GM21360 (cell line): ENCODE results near the gene TANC1.
A peak's percentile ranks its signal among the peaks of the same experiment; 100 is the strongest.
"Not testable (repeated sequence)": the region's sequence is repeated elsewhere in the genome, so short reads cannot be mapped to it uniquely, and the experiment has no call there.

ENCODE experiments used
- ATAC-seq: cut with Tn5 transposase; IDR thresholded peaks from one replicate; pipeline ENCODE4 v1.9.1; 2021; ENCODE audit warnings: mild to moderate bottlenecking, moderate library complexity; ENCODE audit not compliant: unreplicated experiment

Gene TANC1

DNA sequence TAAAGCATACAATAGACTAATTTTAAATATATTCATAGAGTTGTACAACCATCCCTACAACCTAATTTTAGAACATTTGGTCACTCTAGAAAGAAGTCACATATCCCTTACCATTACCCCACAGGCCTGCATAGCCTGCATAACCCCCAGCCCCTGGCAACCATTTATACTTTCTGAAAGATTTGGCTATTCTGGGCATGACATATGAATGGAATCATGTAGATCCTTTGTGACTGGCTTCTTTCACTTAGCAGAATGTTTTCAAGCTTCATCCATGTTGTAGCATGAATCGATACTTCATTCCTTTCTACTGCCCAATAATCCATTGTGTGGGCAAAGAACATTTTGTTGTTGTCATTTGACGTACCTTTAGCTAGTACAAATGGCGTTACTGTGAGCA, 166.5 kb downstream of the TANC1 start:
- no peak for ATAC-seq

DNA sequence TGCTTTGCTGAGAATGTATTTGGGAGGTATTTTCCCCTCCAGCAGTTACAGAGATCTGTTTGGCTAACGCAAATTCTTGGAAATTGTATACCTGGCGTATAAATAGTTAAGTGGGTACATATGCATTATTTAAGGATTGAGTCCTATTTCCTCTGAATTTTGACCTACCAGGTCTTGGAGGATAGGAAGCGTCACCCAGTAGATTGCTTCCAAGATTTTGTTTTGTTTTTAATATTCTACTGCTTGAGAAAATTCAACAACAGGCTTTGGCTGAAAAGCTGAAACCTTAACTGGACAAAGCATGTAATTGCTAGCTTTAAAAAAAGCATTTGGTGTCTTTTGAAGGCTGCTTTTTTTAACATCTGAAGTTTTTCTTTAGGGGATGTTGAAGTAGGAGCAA, 168.0 kb downstream of the TANC1 start:
- ATAC-seq, result no peak

DNA sequence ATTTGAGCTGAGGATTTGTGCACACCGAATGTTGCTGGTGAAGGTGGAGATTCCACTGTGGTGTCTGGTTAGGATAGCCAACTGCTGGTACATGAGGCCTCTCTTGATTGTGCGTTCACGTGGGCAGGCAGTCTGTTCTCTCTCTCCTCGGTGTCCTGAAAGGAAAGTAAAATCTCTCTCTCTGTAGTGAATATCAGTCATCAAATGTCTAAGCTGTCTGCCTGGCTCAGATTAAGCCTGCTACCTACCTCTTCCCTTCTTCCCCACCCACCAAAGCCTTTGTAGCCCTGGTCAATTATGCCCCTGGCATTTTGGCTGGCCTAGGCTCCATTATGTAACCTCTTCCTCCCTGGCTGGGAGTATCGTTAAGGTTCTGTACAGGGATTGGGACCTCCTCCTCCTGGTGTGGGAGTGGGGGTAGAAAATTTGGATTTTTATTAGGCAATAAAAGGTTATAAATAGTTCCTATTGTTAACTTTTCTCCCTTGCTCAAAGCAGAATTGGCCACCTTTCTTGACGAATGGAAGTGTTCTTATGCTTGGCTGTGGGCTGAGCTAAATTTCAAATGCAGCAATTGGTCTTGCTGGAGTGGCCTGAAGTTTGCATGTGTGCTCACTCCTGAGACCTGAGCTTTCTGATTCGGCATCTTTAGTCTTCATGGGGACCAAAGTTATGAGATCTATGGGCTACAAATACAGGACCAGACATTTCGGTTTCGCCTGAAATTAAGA, 169.2 kb downstream of the TANC1 start:
- no peak for ATAC-seq

DNA sequence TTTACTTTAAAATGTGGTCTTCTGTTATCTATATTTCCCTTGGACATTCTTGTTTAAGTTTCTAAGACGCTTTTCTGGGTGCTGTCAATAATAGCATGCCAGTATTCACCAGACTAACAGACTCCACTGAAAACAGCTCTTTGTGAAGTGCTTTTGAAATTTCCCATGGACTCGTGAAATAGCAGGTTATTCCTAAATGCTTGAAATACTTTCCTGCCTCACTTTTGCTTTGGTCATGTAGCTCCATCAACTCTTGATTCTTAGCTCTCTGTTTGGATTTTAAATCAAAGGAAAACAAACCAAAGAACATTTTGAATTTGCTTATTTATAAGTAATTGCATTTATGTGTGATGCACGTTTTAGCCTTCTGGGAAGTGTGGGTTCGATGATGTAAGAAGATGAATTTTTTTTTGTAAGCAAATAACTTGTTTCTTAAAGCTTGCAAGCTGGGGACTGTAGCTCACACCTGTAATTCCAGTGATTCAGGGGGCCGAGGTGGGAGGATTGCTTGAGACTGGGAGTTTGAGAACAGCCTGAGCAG, 170.3 kb downstream of the TANC1 start:
- no peak for ATAC-seq

DNA sequence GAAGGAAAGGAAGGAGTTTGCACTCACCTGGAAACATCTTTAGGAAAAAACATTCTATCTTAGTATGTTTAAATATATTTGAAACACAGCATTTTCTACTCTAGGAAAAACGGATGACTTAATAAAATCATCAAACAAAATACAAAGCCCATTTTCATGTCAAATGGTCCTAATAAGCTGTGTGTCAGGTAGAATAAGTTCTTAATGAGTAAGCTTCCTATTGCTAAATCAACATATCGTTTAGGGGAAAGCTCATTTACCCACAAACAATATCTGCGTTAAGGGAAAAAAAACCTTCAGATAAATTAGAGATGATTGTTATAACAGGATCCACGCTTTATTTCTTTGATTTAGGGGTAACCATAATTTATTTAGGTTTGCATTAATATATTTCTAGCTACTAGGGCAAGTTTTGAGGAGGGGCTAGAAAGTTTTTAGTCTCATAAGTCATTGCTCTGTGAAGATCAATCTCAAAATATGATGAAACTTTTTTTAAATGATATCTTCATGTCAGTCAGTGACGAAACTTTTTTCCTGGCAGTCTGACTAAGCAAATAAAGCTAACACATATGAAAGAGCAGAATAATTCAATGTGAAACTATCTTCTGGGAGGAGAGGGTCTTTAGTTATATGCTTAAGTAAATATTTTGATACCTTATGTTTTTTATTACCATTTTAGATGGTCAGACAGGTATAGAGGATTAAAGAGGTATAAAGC, 170.9 kb downstream of the TANC1 start:
- ATAC-seq, result no peak

DNA sequence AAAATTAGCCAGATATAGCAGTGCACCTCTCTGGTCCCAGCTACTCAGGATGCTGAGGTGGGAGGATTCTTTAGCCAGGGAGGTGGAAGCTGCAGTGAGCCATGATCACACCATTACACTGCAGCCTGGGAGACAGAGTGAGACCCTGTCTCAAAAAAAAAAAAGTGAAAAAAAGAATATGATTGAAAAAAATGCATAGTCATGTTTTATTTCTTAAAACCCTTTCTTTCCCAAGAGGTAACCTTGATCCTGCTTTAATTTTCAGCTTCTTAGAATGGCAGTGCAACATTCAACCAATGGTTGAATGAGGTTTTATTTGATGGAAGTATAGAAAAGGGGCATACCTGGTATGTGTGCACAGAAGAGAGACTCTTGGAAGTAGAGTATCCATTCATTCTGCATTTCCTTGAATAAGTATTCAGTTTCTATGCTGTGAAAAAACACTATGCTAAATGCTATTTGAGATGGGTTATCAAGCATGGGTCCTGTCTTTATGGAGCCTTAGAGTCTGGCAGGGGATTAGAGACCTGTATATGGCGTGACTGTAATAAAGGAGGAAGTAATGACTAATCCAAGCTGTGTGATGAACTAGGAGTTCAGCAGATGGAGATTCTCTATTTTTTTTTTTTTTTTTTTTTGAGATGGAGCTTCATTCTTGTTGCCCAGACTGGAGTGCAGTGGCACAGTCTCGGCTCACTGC, 171.8 kb downstream of the TANC1 start:
- no peak for ATAC-seq

DNA sequence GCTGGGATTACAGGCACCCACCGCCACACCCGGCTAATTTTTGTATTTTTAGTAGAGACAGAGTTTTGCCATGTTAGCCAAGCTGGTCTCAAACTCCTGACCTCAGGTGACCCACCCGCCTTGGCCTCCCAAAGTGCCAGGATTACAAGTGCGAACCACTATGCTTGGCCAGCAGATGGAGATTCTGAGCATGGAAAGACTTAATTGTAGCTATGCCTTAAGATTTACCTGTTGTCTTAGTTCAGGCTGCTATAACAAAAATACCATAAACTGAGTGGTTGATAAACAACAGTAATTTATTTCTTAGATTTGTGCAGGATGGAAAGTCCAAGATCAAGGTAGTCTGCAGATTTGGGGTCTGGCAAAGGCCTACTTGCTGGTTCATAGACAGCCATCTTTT, 172.4 kb downstream of the TANC1 start:
- not testable (repeated sequence) for ATAC-seq

DNA sequence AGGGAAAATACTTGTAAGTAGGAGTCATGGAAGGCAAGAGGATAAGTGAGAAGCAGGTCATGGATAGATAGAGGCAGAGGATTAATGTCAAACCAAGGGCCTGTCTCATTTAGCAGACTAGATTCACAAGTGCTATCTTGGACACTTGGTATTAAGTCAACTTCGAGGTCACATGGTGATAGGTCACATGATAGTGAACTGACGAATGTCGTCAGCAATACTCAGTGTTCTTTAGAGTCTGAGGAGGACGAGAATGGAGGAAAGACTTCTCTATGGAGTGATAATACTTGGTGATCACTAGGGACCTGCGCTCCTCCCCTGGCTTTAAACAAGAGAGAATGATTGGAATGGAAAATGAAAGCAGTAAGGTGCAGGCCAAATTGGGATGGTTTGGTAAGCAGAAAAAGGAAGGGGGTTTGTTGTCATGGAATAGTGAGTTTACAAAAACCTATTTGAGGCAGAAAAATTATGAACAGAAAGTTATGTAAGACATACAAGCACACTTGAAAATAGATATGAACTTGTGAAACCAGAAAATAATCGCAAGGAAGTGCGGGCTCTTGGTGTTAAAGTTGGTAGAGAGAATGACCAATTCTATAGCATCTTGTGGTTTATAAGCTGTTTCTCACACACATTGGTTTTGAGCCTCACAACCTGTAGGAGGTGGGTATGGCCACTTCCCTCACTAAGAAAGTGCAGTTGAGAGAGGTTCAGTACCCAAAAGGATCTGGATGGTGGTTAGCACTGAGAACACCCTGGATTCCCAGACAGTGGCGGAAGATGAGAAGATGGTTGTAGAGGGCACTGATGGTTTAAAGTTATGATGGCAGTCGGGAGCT, 176.6 kb downstream of the TANC1 start:
- ATAC-seq, result peak; percentile 71

DNA sequence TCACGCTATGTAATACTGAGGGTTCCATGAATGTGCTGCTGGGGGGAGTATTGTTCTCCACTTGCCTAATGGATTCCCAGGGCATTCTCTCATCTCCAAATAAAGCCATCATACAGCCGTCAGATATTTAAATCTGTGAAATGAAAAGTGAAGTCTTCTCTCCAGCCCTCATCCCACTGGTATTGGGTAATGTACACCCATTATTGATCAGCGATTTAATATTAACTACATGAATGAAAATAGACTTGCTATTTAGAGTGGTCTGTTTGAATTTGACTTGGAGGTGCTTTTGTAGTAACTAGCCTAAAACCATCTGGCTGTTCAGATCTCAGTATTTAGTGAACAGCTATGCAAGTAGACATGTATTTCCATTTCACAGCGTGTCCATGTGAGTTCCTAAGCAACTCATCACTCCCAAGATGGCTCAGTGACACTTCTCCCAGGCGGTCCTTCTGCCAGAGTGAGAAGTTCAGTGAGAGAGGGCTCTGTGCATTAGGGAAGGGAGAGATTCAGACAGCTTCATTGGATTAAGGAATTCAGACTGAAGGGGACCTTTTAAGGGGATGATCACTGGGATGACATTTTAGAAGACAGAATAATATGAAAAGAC, 177.4 kb downstream of the TANC1 start:
- ATAC-seq, result no peak

DNA sequence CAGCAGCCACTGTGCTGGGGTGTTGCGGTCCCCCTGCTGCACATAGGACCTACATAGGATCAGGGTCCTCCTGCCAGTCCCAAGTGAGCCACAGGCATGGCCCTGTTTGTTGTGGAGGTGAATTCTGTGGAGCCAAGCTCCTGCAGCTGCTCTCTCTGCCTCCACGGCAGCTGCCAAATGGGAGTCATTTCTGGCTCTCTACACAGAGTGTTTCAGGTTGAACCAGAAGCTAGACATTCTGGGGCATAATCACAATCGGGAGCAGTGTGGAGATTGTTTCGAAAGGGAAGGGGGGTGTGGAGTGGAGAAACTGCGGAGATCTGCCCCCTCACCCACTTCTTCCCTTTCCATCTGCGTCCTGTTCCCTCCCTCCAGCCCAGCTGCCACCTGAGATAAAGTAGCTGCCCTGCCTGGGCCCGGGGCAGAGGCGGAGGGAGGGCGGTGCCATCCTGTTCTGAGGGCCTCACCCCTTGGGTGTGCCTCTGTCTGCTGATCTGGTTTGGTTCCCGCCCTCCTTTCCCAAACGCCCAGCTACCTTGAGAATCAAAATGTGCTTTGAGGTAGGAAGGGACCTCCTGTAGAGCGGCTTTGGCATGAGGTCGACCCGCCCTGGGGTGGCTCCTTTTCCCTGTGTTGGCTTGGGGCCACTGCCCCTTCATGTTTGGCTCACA, 178.7 kb downstream of the TANC1 start:
- no peak for ATAC-seq

DNA sequence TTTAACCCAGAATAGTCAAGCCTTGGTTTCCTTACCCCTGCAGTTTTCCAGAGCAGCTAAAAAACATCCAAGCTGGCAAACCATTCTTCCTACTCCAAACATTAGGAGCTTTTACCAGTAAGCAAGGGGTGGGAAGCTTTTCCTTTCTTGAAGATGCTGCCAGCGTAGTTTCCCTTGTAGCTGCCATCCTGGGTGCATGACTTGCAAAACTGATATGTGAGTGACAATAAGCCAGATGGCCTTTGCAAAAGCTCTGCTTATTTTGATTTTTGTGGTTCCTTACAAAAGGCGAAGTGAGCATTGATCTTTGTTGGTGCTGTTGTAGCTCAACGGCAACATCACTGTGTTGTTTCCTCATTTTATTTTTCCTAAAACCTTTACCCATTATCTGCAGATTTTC, 179.2 kb downstream of the TANC1 start:
- ATAC-seq, result no peak

DNA sequence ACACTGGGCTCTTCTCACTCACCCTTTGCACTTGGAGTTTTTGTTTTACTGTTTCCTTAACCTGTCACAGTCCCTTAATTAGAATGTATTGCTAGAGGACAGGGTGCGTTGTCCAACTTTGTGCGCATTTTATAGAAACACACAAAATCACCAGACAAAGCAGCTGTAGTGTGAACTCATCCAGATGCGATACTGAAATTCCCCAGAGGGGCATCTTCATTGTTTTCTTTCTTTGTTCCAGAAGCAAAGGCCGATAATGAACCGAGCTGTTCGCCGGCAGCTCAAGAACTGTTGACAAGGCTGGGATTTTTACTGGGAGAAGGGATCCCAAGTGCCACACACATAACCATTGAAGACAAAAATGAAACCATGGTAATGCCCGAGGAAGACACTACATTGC, 180.5 kb downstream of the TANC1 start:
- ATAC-seq, result no peak

DNA sequence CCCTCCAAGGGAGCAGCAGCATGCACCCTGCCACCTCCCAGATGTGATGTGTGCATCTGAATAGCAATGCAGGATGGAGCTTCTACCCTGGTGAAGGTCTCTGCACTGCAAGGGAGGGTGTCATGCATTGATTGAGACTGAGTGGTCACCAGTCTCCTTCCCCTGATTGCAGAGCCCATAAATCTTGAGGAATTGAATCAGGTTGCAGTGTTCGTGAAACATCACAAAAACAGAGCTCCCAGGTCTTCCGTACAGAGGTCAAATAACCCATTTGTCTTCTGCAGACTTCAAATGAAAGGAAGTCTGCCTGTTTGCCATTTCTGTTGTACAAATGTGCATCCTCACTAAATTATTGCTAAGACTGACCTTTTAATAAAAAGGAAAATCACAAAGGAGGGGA, 181.3 kb downstream of the TANC1 start:
- no peak for ATAC-seq

DNA sequence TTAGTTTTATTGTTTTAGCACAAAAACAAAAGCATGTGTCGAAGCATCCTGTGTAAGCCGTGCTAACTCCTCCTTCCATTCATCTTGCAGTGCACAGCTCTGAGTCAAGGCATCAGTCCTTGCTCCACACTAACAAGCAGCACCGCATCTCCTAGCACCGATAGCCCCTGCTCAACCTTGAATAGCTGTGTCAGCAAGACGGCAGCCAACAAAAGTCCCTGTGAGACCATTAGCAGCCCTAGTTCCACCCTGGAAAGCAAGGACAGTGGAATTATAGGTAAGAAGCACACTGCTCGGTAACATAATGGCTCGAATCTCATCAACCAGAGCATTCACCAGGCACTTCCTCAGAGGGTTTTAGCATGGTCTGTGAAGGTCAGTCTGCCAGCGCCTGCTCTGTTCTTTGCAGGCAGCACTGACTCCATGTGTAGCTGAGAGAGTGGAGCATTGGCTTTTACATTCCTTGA, 181.9 kb downstream of the TANC1 start:
- no peak for ATAC-seq

DNA sequence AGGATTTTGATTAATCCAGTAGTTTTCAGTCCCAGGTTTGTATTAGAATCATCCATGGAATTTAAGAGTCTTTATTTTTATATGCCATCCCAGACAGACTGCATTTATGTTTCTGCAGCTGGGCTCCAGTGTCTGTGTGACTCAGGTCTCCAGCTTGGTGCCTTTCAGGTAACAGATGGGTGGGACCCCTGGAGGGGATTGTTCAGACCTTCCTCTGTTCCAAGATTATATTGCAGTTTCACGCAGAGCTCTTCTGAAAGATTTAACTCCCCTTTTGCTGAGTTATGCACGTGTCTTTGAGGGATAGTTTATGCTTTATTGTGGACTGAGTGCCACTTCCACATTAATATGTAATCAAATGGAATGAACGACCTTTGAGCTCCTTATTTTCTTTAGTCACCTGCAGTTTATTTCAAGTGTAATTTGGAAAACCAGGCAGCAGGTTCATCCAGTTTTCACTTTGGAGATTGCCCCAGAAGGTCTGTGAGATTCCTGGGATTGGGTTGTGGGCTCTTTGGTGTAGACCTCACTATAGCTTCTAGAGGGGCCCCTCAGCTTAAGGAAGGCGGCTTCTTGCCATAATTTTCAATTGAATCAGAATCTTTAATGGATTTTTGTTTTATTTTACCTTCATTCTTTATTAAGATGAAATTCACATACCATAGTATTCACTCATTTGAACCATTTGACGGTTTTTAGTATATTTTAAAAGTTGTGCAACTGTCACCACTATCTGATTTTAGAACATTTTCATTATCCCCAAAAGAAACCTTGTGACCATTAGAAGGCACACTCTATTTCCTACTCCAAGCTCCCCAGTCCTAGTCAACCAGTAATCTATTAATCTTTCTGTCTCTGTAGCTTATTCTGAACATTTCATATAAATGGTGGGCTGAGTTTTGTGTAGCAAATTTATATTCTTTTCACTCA, 183.0 kb downstream of the TANC1 start:
- ATAC-seq, result no peak

DNA sequence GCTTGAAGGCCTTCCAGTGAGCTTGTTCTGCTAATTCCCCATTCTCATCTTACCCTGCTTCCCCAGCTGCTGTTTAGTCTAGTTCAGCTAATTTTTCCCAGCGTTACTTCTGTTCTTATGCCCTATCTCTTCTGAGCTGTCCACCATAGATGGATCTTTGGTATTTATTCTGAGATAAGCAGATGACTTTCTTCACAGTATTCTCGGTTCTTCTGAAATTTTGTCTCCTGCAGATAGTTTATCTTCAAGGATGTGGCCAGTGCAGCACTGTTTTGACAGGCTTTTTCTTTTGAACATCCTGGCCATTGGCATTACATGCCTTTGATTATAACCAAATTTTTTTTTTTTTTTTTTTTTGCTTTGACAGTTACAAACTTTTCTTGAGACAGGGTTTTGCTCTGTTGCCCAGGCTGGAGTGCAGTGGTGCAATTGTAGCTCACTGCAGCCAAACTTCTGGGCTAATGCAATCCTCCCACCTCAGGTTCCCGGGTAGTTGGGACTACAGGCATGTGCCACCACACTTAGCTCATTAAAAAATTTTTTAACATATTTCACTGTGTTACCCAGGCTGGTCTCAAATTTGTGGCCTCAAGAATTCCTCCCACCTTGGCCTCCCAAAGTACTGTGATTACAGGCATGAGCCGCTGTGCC, 183.8 kb downstream of the TANC1 start:
- no peak for ATAC-seq

DNA sequence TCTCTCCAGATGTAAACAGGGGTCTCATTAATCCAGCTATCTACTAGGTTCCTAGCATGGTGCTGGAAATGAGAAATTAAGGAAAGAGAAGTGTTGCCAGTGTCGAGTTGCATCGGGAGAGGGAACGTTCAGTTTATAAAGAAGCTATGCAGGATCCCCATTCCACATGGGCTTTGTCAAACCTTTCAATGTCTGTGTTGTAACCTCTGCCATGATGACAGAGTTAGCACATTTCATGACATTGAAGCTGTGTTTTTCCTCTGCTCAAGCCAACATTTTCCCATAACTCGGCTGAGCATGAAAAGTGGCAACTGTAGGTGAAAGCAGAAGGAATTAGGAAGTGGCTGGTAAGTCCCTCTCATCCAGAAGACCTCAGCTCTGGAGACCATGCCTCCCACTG, 184.6 kb downstream of the TANC1 start:
- no peak for ATAC-seq

DNA sequence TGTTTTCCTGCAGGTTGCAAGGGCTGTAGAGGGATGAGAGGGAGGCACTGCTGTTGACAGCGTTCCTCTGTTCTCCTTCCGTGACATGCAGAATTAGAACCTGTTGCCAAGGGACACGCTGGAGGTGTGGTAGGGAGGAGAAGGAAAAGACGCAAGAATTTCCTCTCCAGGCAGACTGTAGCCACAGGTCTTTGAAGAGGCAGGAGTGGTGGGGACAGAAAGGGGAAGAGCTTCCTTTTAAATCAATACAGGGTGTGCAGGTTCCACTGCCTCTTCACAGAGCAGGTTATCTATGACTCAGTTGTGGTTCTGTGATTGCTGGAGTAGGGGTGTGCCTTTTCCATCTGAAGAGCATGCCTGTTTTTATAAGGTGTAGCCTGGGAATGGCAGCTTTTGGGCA, 185.0 kb downstream of the TANC1 start:
- ATAC-seq, result no peak
